ENCODE data around the gene TNFRSF8.

Gene TNFRSF8

DNA sequence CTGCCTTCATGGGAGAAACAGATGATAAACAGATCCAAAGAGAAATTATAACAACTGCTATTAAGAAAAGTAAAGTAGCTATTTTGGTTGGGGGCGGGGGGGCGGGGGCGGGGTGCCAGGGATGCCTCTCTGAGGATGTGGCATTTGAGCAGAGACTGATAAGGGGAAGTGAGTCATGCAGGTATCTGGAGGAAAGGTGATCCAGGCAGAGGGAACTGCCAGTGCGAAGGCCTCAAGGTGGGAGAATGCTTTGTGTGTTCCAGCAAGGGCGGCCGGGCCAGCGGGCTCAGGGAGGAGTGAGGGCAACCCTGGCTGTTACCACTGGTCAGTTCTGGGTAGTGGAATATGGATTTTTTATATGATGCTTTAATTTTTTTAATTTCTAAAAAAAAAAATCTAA, 96.7 kb downstream of the TNFRSF8 start:
- no peak for DNase-seq (ENCODE audit: low spot score)

DNA sequence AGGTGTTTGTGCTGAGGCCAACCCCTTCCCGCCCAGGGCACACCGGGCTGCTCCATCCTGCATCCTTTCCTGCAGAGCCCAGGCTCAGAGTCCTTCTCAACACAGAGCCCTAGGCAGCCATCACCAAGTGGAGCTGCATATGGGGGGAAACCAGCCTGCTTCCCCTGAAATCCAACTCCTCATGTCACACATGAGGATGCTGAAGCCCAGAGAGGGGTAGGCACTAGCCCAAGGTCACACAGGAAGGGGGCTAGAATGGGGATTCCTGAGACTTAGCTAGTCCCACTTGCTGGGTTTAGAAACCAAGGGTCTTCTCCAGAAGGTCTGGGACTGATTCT, 98.2 kb downstream of the TNFRSF8 start:
- DNase-seq (ENCODE audit: low spot score) = no peak

DNA sequence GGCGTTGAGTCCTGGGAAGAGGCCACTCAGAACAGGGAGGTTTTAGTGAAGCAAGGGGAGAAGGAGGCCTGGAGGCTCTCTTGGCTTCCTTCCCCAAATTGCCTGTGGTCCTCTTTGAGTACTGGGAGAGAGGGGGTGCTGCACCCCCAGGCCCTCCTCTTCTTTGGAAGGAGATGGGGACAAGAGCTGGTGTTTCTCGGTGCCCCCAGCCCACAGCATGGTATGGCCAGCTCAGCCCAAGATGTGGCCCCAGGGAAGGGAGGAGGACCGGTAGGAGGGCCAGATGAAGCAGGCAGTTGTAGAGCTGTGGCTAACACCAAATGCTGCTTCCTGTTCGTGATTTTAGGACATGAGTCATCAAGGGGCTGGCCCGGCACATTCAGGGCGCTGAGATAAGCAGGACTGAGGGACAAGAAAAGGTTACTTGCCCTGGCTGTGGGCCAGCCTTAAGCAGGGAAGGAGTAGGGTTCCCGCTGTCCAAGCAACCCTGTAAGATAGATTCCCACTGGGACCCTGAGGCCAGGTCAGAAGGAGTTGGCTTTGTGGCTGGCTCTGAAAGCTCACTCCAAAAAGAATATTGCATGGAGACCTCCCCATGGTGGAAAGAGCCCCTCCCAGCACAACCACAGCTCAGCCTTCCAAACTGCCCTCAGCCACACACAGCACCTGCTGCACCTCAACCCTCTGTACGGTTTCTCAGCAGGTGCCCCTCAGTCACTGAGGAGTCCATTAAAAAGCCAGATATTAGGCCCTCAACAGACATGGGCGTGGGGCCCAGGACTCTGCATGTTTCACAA, 98.8 kb downstream of the TNFRSF8 start:
- DNase-seq (ENCODE audit: low spot score) = no peak

- no peak for DNase-seq (ENCODE audit: low spot score)
Observed at GRCh38 chr1:12162459-12163137, 99.5 kb downstream of the TNFRSF8 start.

- no peak for DNase-seq (ENCODE audit: low spot score)
Observed at GRCh38 chr1:12163210-12163609, 100.1 kb downstream of the TNFRSF8 start.

- no peak for DNase-seq (ENCODE audit: low spot score)
Observed at GRCh38 chr1:12164210-12164609, 101.1 kb downstream of the TNFRSF8 start.

GRCh38 chr1:12165342-12165741, 102.2 kb downstream of the TNFRSF8 start:
- DNase-seq (ENCODE audit: low spot score) = no peak

- peak; percentile 36 for DNase-seq (ENCODE audit: low spot score)
Observed at GRCh38 chr1:12166834-12167492, 103.9 kb downstream of the TNFRSF8 start, which contains the start of gene TNFRSF1B. TNFRSF1B (plus strand) TSS chr1:12166991; CDS start chr1:12167092, 101 bp downstream.

- DNase-seq (ENCODE audit: low spot score) = no peak
Observed at GRCh38 chr1:12167493-12168429, 104.7 kb downstream of the TNFRSF8 start.

DNA sequence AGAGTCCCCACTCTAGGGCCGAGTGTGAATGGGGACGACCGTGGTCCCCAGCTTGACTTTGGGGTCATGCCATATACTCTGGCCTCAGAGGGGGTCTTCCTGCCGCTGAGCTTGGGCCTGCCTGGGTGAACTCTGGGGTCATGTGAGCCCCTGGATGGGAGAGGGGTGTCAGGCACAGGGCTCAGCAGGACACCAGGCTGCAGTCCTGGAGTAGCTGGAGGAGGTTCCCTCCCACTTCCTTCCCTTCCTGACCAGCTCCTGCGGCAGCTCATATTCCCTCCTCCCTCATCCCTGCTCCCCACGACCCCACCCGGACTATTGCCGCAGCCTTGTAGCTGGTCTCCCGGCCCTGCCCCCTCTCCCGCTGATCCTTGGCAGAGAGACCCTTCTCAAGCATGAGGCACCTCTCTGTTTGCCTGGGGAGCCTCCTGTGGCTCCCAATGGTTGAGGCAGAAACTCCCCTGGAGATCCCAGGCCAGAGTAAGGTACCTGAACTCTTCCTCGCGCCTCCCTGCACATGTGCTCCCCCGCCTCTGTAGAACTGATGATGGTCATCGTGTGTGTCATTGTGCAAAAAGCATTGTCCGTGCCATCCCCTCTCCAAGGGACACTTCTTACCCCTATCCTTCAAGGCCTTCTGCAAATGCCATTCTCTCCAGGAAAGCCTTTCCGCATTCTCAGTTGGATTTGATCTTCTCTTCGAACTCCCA, 105.5 kb downstream of the TNFRSF8 start:
- DNase-seq (ENCODE audit: low spot score) = no peak

DNA sequence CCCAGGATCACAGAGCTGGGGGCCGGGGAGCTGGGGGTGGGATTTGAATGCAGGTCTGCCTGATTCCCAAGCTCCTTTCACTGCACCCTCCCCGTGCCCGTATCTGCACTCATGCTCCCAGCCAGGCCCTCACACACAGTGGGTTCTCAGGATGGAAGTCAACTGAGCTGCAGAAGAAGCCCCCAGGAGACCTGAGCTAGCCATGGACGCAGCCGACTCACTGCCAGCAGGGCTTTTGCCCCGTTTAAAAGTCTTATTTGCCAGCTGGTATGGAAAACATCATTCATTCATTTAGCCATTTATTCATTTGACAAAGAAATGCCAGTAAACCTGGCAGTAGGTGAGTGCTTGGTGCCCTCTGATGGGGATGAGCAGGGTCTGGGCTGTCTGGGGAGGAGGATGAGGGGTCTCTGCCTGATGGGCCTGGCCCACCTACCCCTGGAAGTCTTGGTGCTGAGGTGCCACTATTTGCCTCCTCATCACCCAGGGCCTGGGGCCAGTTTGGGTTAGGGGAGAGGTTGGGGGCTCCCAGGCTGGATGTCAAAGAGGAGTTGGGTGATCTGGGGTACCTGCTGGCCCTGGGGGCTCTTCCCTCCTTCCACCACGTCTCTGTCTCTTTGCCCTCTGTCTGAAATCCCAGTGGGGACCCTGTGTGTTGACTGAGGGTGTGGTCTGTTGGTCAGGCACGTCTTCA, 106.5 kb downstream of the TNFRSF8 start:
- no peak for DNase-seq (ENCODE audit: low spot score)

- no peak for DNase-seq (ENCODE audit: low spot score)
Observed at GRCh38 chr1:12170263-12170671, 107.2 kb downstream of the TNFRSF8 start.

DNA sequence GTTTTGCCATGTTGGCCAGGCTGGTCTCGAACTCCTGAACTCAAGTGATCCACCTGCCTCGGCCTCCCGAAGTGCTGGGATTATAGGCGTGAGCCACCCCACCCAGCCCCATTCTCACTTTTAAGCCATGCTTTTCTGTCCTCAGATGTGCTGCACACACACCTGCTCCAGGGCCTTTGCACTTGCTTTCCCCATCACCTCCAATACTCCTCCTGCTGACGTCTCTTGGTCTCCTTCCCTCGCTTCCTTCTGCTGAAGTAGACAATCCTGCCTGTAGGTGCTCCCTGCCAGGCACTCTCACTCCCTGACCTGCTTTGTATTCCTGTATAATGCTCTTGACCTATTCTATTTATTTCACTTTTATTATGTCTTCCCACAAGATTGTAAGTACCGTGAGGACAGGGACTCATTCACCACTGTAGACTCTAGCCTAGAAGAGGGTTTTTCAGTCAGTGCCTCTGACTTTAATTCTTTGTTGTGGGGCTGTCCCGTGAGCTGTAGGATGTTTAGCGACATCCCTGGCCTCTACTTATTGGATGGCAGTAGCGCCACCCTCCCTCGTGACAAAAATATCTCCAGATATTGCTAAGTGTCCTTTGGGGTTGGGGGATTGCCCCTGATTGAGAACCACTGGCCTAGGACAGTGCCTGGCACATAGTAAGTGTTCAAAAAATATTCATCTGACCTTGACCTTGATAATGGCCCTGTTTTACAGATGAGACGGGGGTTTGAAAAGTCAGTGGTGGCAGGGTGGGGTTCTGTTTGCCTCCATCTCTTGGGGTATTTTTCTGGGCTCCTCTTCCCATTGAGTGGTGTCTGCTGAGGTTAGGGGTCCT, 108.3 kb downstream of the TNFRSF8 start:
- DNase-seq (ENCODE audit: low spot score) = no peak

GRCh38 chr1:12172042-12172851, 109.1 kb downstream of the TNFRSF8 start:
- no peak for DNase-seq (ENCODE audit: low spot score)

GRCh38 chr1:12173041-12173509, 110.0 kb downstream of the TNFRSF8 start:
- no peak for DNase-seq (ENCODE audit: low spot score)

DNA sequence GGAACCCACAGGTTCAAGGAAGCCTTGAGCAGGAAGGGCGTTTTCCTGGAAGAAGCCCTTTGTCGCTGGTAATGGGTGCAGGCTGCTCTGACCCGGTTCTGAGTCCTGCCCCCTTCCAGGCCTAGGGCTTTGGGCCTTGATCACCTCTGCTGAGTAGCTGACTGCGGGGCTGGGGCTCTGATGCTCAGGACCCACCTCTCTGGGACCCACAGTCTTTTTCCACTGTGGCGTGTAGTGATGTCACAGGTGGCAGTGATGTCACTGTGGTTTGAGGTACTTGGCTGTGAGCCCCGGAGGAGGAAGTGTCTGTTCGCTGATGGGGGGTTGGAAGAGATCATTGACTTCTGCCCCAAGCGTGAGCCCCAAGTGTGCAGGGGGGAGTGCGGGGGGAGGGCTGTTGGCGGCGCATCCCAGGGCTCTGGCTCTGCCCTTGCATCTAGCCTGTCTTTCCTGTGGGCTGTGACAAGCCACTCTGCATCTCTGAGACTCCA, 110.6 kb downstream of the TNFRSF8 start:
- DNase-seq (ENCODE audit: low spot score) = no peak

DNA sequence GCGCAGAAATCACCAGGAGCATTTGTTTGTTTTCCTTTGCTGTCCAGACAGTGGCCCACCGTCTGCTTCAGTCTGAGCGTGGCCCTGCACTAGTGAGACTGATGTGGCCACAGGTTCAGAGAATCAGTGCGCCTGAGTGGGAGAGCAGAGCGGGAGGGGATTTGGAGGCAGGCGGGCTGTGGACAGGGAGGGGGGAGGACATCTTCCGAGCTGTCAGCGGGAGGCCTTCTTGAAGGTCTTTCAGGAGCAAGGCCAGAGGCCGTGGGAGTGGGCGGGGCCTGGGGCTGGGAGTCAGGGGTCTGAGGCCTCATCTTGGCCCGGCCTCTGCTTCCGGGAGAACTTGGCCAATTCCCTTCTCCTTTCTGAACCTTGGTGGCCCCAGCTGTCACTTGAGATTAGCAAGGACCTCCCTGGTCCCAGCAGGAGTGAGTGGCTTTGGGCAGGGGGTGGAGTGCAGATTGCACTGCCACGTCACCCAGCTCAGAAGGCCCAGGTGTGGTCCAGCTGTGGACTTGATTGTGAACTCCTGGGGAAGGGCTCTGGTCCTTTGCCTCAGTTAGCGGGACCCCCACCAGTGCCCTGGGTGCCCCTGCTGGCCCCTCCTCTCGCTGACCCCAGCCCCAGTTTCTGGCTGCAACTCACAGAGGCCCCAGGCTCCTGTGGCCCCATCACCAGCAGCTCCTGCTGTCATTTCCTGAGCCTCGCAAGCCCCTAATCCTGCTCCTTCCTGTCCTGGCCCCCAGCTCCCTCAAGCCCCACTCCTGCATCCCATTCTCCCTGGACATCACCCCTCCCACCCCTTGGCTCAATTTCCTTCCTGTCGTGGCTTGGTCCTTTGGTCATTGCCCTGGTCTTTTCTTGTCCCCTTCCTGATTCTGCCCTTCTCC, 112.1 kb downstream of the TNFRSF8 start:
- DNase-seq (ENCODE audit: low spot score) = no peak
